H4 (cell line): Measurements from ENCODE around the gene SPTAN1. TPM values are rescaled to one million over a fixed set of nuclear protein-coding genes. Genes with fewer than 3 reads are reported as not detected.
A peak's percentile ranks its signal among the peaks of the same experiment; 100 is the strongest.
"Not testable (repeated sequence)": the region's sequence is repeated elsewhere in the genome, so short reads cannot be mapped to it uniquely, and the experiment has no call there.

Experiments
- DNase-seq: peaks from one replicate; pipeline ENCODE4 v3.0.0-alpha.2; 2015; ENCODE audit warnings: low spot score
- total RNA-seq: library from RNA; depleted of rRNA; stranded (reverse); fragments of >200 nt; shearing (Covaris generic); gene quantifications from 2 replicates; pipeline ENCODE4 v1.2.3, GENCODE V29; 2014

SPTAN1 gene
- total RNA-seq, 1 experiment from 2014 or later = 52.8 TPM

DNA sequence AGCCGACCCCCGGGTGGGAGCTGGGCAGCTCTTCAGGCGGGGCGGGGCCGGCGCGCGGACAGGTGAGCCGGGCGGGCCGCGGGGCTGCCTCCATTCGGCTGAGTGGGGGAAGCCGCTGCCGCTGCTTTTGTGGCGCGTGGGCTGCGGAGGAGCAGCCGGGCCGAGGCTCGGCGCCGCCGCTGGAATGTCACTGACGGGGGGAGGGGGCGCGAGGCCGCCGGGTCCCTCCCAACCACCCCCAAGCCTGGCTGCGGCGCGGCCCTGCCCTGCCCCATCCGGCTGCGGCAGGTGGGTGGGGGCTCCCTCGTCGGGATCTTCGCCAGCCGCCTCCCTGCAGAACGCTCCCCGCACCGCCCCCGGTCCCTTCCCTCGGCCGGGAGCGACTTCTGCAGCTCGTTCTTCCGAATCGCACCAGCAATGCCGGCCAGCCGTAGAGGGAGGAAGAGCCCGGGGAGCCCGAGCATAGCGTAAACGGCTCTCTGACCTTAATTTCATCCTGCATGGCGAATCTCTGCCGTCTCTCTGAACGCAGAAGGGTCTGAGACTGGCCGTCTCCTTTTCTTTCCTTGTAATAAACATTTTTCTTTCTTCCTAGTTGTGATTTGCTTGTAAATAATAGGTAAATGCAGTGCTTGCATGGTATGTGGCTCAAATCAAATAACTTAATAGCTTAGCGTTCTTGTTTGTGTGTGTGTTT, 505 bp downstream of the SPTAN1 start:
- no peak for DNase-seq

DNA sequence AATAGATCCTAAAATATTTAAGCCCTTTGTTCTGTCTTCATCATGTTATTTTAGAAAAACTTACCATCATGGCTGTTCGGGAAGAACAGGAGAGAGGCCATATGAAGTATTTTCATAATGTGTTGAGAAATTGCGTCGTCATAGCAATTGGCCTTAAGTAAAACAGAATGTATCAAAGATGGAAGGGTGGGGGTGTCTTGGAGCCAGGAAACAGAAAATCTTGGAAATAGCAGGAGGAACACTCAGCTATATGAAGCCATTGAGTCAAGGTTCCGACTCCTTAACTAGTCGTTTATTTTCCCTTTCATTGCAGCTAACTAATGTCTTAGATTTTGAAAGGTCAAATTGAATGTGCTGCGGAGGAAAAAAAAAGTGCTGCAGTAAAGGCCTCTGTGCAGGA, 1.3 kb downstream of the SPTAN1 start:
- DNase-seq = no peak

DNA sequence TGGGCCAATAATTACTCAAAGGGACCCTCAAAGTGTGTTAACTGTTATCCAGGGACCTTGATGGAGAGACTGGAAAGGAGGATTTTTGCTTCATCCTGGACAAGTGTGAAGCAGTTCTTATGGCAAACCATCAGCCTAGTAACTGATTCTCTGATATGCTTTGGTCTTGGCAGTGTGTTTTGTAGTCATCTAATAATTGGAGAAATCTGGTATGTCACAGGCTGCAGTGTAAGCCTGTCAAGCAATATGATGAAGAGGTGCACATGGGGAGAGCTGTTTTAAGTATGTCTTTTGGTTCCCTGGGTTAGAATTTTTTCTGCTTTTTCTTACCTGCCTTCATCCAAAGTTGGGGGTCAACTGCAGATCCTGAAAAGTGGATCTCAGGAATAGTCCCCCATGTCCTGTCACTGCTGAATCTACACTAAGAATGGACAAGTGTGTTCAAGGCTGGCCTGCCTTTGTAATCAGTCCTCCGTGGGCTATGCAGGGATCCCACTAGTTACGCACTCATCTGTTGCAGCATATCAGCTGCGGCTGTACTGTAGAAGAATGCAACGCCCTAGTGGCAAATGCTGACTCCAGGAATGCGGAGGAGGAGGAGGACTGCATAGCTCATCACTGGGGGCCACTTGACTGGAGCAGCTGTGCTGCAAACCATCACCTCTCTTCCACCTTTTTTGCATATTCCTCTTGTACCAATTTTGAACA, 1.9 kb downstream of the SPTAN1 start:
- peak; percentile 71 for DNase-seq

DNA sequence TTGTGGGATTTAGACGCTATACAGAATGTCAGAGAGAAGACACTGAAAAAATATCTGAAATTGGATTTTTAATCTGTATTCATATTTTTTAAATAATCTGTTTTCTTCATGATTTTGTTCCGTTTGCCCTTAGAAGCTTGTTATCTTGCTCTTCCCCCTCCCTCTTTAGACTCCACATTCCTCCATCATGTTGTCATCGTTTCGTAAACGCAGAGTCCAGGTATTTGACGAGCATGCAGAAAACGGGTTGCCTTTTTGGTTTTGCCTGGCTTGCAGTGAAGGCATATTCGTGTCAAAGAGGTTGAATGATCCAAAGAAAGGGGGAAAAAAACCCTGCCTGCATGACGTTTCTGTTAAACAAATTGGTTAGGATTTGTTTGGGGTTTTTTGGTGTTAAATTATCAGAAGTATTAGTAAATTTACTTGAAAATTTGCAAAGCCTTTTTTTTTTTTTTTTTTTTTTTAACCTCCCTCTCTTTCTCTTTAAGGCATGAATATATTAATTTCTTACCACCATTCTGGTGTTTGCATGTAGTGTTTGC, 2.9 kb downstream of the SPTAN1 start:
- peak; percentile 65 for DNase-seq

DNA sequence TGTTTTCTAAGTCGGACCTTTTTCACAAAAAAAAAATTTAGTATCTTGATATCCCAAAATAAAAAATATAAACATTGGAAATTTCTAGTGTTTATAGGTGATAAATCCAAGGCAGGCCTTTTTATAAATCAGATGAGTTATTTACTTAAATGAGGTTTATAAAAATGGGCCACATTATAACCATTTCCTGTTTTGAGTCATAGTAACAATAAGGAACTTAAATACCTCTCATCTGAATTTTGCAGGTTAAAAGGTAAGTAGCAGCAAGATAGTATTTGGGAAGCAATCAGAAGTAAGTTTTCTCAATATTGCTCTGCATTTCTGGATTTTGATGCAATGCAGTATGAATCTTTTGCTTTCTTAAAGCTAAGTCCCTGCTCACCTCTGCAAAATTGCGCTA, 3.9 kb downstream of the SPTAN1 start:
- DNase-seq = no peak

DNA sequence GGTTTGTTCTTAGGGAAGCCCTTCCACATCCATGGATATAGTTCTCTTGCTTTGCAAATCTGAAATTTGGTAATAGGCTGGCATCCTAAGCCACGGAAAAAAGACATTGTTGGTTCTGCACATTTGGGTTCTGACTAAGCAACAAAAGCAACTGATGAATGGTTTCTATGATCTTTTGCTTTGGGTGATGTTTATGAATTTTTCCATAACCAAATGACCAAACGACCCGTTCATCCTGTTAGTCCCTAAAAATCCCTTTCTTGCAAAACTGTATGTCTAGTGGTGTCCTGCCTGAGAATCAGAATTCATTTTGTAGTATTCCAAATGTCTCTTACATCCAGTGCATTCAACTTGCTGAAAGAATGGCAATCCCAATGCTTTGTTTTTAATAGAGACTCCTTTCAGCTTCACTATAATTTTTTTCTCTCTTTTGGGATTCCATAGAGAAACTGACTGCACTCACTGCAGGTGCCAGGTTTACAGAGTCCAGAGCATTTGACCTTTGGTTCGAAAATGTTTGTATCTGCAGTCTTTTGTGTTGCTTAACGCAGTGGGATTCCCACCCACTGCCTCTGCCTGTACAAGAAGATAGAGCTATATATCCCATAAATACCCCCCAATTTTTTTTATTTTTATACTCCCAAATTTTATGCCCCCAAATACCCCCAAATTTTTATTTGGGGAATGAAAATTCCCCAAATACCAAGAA, 4.7 kb downstream of the SPTAN1 start:
- no peak for DNase-seq

DNA sequence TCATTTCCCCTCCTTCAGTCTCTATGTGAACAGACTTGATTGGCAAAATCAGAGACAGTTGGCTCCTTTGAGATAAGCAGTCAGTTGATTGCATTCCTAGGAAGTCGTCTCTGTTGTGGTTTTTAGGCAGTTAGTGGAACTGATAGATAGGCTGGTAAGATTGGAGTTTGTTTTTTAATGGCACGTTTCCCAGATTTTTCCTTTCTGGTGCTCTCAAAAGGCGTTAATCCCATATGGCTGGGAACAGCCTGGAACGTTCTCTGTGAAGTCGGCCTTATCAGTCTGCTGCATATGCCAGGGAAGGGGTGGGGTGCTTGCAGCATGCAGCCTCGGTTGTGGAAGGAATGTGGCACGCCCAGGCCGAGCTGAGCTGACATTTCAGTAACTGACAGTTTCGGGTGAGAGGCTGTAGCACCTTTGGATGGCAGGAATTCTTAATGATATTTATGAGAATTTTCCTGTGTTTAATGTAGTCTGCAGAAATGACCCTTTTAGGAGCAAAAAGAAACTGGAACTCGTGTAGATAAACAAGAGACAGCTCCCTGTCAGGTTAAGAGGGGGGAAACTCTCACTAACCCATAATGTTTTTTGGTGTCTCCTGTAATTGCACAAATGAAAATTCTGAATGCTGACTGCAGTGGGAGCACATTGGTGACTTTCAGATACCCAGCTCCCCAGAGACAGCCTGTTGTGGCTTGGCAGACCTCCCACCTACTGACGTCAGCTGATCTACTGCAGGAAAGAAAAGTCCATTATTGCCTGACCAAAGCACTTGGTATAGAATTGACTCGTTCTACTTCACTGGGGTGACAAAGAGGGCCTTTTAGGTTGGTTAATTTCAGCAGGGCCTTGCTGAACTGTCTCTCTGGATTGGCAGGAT, 6.3 kb downstream of the SPTAN1 start:
- peak; percentile 88 for DNase-seq

DNA sequence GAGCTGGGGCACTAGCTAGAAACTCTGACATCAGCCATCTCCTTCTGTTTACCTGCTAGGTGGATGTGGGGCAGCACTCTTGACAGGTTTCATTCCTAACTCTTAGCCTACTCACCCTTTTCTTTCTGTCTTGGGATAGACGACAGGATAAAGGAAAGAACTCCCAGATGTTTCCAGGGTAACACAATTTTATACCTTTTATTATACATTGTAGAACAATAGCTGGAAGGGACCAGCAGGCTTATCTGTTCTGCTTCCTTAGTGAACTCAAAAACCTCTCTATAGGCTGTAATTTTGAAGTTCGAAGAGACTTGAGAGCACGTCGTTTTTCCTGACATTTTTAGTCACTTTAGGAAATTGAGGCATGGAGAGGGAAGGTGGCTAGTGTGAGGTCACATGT, 13.2 kb downstream of the SPTAN1 start:
- DNase-seq = no peak

DNA sequence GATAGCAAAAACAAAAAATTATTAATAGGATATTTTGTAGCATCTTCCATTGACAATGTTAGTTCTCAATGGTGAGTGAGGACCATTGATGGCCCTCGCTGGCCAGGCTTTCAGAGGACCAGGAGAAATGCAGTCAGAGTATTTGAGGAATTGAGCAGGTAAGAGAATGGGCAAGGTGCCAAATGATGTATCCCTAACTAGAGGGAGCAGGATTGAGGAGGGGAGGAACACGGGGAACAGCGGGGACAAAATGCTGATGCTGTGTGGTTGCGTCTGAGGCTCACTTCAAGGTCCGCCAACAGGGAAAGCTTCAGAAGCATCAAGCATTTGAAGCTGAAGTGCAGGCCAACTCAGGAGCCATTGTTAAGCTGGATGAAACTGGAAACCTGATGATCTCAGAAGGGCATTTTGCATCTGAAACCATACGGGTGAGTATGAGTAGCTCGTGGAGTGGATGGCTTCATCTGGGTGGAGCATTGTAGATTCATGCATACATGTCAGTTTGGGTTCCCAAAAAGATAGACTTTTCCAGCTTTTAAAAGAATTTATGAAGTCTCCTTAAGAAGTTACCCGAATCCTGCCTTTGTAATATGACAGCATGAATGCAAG, 16.2 kb downstream of the SPTAN1 start:
- DNase-seq = no peak

DNA sequence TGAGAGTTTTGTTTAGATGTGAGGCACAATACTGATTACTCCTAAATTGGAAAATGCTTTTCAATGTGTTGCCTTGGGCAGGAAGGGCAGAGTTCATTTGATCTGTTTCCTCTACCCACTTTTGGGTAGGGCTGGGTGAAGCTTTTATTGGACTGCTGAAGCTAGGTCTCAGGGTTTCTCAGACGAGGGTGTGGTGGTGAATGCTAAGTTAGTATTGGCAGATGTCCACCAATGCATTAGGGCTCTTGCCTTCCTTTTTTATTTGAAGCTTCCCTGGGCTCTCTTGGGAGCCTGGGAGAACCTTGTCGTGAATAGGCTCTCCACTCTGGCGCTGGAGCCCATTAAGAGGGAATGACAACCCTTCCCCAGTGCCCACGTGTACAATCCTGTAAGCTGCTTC, 23.1 kb downstream of the SPTAN1 start:
- no peak for DNase-seq

DNA sequence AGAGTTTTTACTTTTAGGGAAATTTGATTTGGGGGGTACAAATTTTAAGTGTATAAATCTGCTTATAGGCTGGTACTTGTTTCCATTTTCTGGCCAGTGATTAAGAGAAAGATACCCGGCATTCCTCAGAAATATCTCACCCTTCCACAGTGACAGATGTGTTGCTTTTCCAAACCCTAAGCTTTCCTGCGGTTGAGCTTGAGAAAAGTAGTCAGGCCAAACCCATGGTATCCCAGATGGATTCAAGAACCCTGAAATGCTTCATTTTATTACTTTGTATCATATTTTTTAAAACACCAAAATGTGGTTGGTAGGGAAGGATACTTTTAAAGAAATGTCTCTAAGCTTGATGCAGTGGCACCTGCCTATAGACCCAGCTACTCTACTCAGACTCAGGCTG, 23.5 kb downstream of the SPTAN1 start:
- DNase-seq = no peak

DNA sequence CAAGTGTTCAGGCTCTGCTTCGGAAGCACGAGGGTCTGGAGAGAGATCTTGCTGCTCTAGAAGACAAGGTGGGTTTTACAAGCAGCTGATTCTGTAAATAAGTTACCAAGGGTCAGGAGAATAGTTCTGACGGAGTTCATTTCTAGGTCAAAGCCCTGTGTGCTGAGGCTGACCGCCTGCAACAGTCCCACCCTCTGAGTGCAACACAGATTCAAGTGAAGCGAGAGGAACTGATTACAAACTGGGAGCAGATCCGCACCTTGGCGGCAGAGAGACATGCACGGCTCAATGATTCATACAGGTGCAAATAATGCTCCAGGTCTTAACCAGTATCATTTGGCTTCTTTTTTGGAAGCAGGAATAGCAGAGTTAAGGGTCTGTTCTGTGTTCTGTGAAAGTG, 24.8 kb downstream of the SPTAN1 start:
- no peak for DNase-seq

DNA sequence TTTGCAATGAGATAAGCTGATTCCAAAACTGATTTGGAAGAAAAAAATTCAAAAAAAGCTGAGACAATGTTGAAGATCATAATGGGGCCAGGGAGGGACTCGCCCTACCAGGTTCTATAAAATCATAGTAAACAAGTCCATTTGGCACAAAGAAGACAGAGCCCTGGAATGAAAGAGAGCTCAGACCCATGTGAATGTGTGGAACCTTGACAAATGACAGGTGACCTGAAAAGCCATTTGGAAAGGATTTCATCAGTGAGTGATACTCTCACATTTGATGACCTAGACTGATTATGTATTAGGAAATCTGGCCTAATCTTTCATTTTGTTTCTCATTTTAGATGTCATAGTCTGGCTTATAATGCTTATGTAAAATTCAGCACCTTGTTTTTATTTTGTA, 26.8 kb downstream of the SPTAN1 start:
- no peak for DNase-seq

DNA sequence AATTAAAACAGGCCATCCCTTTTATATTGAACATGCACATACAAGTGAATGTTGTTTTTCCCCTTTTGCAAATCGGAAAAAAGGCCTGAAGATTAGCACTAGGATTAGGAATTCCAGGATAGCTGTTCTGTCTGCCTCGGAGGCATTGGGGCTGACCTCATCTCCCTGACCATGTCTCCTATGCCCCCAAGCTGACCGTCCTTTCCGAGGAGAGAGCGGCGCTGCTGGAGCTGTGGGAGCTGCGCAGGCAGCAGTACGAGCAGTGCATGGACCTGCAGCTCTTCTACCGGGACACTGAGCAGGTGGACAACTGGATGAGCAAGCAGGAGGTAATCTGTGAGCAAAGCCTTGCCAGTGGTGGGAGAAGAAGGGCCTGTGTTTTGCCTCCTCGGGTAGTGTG, 28.3 kb downstream of the SPTAN1 start:
- no peak for DNase-seq

DNA sequence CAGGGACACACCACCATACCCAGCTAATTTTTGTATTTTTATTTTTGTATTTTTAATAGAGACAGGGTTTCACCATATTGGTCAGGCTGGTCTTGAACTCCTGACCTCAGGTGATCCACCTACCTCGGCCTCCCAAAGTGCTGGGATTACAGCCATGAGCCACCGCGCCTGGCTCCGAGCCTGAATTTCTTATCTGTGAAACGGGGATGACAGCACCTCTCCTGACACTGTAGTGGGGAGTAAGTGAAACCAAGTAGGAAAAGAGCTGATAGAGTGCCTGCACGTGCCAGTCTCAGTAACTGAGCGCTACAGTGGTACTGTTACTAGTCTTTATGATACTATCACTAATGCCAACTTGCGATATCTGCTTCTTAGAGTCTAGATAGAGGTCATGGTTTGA, 32.8 kb downstream of the SPTAN1 start:
- not testable (repeated sequence) for DNase-seq

DNA sequence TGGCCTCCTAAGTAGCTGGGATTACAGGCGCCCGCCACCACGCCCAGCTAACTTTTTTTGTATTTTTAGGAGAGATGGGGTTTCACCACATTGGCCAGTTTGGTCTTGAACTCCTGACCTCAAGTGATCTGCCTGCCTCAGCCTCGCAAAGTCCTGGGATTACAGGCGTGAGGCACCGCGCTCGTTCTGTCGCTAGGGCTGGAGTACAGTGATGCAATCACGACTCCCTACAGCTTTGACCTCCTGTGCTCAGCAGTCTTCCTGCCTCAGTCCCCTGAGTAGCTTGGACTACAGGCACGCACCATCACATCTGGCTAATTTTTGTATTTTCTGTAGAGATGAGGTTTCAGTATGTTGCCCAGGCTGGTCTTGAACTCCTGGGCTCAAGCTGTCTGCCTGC, 34.5 kb downstream of the SPTAN1 start:
- DNase-seq = not testable (repeated sequence)

DNA sequence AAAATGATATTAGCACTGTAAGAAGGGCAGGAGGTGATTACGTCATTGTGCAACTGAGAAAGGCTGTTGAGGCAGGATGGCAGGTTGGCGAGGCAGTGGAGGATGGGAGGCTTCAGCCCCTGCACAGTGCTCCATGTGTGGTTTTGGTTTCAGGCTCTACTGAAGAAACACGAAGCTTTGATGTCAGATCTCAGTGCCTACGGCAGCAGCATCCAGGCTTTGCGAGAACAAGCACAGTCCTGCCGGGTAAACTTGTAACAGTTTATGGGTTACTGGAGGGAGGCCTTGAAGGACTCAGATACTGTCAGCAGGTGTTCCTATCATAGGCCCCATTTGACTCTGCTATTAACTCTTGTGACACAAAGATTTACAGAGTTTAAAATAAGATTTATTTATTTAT, 35.1 kb downstream of the SPTAN1 start:
- DNase-seq = no peak

DNA sequence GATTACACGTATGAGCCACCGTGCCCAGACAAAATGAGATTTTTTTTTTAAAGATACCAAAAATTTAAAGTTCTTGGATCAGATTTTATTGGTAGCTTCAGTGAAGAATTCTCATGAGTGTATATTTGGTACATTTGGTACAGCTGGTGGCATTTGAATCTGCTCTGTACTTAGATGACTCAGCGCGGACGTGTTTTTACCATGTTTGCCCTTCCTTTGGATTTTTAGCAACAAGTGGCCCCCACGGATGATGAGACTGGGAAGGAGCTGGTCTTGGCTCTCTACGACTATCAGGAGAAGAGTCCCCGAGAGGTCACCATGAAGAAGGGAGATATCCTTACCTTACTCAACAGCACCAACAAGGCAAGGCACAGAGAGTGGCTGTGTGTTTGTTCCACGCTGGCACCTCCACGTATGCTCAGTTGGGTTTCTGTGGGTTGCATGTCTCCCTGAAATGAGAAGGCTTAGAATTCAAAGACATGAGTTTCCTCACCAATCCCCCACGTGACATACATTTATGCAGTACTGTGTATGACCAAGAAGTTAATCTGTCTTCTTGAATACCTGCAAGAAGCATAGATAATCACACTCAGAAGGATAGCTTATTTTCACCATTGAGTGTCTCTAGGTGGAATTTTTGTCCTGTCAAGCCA, 36.3 kb downstream of the SPTAN1 start:
- no peak for DNase-seq

DNA sequence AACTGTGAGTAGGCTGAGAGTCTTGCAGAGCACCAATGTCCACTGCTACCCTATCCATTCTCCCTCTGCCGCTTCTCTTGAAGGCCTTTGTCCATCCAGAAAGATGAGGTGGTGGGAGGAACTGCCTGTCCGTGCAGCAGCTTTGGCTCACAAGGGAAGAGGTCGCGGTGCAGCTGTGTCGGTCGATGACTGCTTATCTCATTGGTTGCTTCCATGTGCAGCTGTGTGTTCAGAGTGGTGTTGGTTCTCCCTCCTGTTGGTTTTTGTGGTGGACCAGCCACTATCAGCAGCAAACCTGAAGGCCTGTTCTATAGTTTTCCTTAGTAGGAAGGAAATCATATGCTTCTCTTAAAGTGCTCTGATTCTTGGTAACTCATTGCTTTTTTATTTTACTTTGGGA, 40.7 kb downstream of the SPTAN1 start:
- no peak for DNase-seq

DNA sequence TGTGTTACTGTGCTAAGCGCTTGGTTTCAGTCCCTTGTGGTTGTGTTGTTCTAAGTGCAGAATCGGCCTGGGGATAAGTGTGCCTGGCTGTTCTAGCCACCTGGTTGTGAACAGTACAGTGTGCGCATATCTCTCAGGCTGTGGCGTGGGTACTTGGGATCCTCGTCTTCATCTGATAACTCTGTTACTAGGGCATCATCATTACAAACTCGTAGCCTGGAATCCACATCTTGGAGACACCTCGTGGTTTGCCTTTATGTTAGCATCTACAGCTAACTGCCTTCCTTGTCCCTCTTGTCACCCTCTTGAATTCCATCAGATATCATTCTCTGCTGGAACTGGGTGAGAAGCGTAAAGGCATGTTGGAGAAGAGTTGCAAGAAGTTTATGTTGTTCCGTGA, 41.5 kb downstream of the SPTAN1 start:
- no peak for DNase-seq

DNA sequence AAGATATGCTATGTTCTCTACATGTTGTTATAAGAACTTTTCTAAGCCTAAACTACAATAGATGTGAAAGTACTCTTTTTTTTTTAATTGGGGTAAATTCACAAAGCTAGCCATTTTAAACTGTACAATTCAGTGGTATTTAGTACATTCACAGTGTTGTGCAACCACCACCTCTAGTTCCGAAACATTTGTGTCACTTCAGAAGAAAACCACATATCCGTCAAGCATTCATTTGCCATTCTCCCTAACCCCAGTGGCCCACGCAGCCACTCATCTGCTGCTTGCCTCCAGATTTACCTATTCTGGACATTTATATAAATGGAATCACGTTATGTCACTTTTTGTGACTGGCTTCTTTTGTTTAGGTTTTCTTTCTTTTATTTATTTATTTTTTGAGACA, 43.1 kb downstream of the SPTAN1 start:
- DNase-seq = no peak
